Kidney (tissue), 14 donors: ENCODE measurements around the gene SKOR1. TPM values are rescaled to one million over a fixed set of nuclear protein-coding genes. Genes with fewer than 3 reads are reported as not detected.

Experiments
- DNase-seq, 5 donors: peaks; one replicate each; pipeline ENCODE4 v3.0.0-alpha.2; 2013 to 2020
- FAIRE-seq: peaks from 2 replicates; lab custom pipeline; 2012; peaks lifted over from hg19 to GRCh38; lab: Jason Lieb, UNC
- H3K27ac ChIP-seq, 2 donors: one replicate each; pipeline ENCODE4 v1.7.0; 2013; ENCODE audit warnings: low read depth in 2 of 2, low read length in 2 of 2, inconsistent platforms in 1 of 2
- H3K27me3 ChIP-seq: one replicate; pipeline ENCODE4 v1.7.1; 2013; ENCODE audit warnings: low read length, inconsistent platforms; ENCODE audit not compliant: control insufficient read depth, insufficient read depth
- H3K36me3 ChIP-seq, 3 donors: one replicate each; pipeline versions ENCODE4 v1.7.0 to v1.7.1; 2013; ENCODE audit warnings: low read length in 3 of 3, control low read depth in 1 of 3, inconsistent platforms in 1 of 3; ENCODE audit not compliant: insufficient read depth in 3 of 3, control insufficient read depth in 2 of 3
- H3K4me1 ChIP-seq, 3 donors: one replicate each; pipeline versions ENCODE4 v1.7.0 to v1.7.1; 2013; ENCODE audit warnings: low read length in 3 of 3, inconsistent platforms in 1 of 3, low read depth in 1 of 3; ENCODE audit not compliant: control insufficient read depth in 2 of 3, insufficient read depth in 2 of 3
- H3K4me3 ChIP-seq, 3 donors: one replicate each; pipeline versions ENCODE4 v1.7.0 to v1.8.1; 2013; ENCODE audit warnings: low read length in 3 of 3, control low read depth in 1 of 3, inconsistent platforms in 1 of 3
- H3K9ac ChIP-seq, 3 donors: one replicate each; pipeline versions ENCODE4 v1.7.0 to v1.7.1; 2013; ENCODE audit warnings: low read length in 3 of 3, control low read depth in 1 of 3, inconsistent platforms in 1 of 3
- H3K9me3 ChIP-seq, 3 donors: one replicate each; pipeline versions ENCODE4 v1.7.0 to v1.7.1; 2013; ENCODE audit warnings: low read length in 3 of 3, control low read depth in 1 of 3, inconsistent platforms in 1 of 3; ENCODE audit not compliant: control insufficient read depth in 2 of 3, insufficient read depth in 1 of 3
- CTCF ChIP-seq: IDR thresholded peaks from 3 replicates; pipeline ENCODE4 v1.5.1; 2012; ENCODE audit warnings: mild to moderate bottlenecking, moderate library complexity, borderline replicate concordance; ENCODE audit not compliant: insufficient read depth; ENCODE audit errors: extremely low read depth
- intact Hi-C: fragments of 100-400 bp; cut with DNase I; formaldehyde crosslinking; loops from one replicate; pipeline ENCODE4 v1.11.1; 2022
- polyA plus RNA-seq: library from polyadenylated mRNA; stranded (reverse); fragments of 350-450 nt; fragmentation: Illumina TruSeq; extraction: RNeasy Lipid Tissue Mini Kit (QIAGEN cat#74804); gene quantifications from one replicate; pipeline ENCODE4 v1.2.3, GENCODE V29; 2014; ENCODE audit warnings: low read depth, low replicate concordance; ENCODE audit not compliant: insufficient read depth
- total RNA-seq: library from RNA; stranded (reverse); fragmentation: NEBNext Ultra II Directional; extraction: Animal tissue kit (Norgen Biotek cat#: 25700); gene quantifications from one replicate; pipeline ENCODE4 v1.2.1, GENCODE V29; 2021
- donor health status: control.
- donor health status: control.
- donor health status: control.
- donor health status: control.
- donor health status: control.
- donor health status: DM: yes; HTN: yes; CAD: no.
- donor health status: Normal renal cell carcinoma (clear cell type).

SKOR1 gene
- total and polyA plus RNA-seq, 2 donors from 2014 or later, result 0.22 to 0.57 TPM

GRCh38 chr15:67836955-67837354, 11.6 kb downstream of the SKOR1 start:
- Histone ChIP-seq H3K36me3 (no peaks in the 10 kb centered on the region), H3K4me3 (no peak overlapping the region), H3K4me1 (peaks cover 0 to 31% (median 19%) of the 10 kb centered on the region in 3 donors), H3K9ac (no peak overlapping the region), H3K9me3 (no peaks in the 10 kb centered on the region), H3K27ac (no peak overlapping the region), H3K27me3 (peaks cover 22% of the 10 kb centered on the region)
- no peak for TF ChIP-seq CTCF
- intact Hi-C loops, result loop anchor here (10.0 kb wide), 1 partner anchor 372 kb away; no protein-coding TSS in a partner anchor
- DNase-seq (peak in 1 of 5 donors; percentile 24), FAIRE-seq (no peak)

GRCh38 chr15:67838789-67839332, 13.6 kb downstream of the SKOR1 start:
- H3K4me1 ChIP-seq, result peaks cover 0 to 24% (median 24%) of the 10 kb centered on the region in 3 donors
- H3K27ac ChIP-seq, result no peak overlapping the region
- intact Hi-C loops, result loop anchor here (10.0 kb wide), 1 partner anchor 374 kb away; no protein-coding TSS in a partner anchor
- H3K36me3 ChIP-seq, result no peaks in the 10 kb centered on the region
- peaks cover 6% of the 10 kb centered on the region for H3K27me3 ChIP-seq
- no peak for FAIRE-seq
- H3K9ac ChIP-seq, result peak overlapping the region in 2 of 3 donors; percentile 37 to 55
- peak overlapping the region; percentile 57 to 80 (median 78) for H3K4me3 ChIP-seq
- H3K9me3 ChIP-seq, result no peaks in the 10 kb centered on the region
- DNase-seq, result peak; percentile 77 to 90 (median 84)
- TF ChIP-seq CTCF, result no peak

DNA sequence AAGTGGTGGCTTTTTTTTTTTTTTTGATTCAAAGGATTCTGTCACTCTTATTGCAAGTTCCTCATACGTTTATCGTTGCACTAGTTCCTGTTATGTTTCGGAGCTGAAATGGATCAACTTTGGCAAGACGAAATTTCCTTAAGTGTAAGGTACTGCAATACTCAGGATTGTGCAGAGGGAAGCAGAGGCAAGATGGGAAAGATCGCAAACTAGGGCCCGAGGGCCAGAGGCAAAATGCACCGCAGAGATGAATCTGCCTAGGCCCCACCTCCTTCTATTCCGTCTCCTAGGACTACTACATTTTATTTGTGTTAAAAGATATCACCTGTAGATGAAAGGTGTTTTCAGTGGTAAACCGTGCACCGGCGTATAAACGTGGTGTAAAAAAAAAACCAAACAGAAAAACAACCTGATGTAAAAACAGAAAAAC, 14.2 kb downstream of the SKOR1 start:
- peaks cover 3 to 28% (median 23%) of the 10 kb centered on the region in 3 donors for H3K4me1 ChIP-seq
- intact Hi-C loops, result loop anchor here (10.0 kb wide), 1 partner anchor 375 kb away; no protein-coding TSS in a partner anchor

More for the DNA sequence above, 14.2 kb downstream of the SKOR1 start:
- DNase-seq (peak in 2 of 5 donors; percentile 61 to 64), FAIRE-seq (no peak)
- Histone ChIP-seq H3K4me3 (peak overlapping the region; percentile 78 to 82 (median 80)), H3K36me3 (no peaks in the 10 kb centered on the region), H3K27me3 (peaks cover 4% of the 10 kb centered on the region), H3K27ac (peak overlapping the region; percentile 94 to 99), H3K9me3 (no peaks in the 10 kb centered on the region), H3K9ac (peak overlapping the region; percentile 50 to 90 (median 58))
- TF ChIP-seq CTCF, result no peak
